PC-9 (cell line): ENCODE measurements around the gene BUB1B.

Source experiments
- EZH2 ChIP-seq: fragments of 200-600 bp; sonication (generic); IDR thresholded peaks from 2 replicates; pipeline ENCODE4 v1.8.0; 2017; ENCODE audit warnings: antibody characterized with exemption, low read depth
- TF ChIP-seq, protein P1 (sequence below): fragments of 200-600 bp; sonication (generic); conservative IDR thresholded peaks from 2 replicates; pipeline ENCODE4 v1.6.1; 2017; ENCODE audit warnings: mixed run types, antibody characterized with exemption, mild to moderate bottlenecking, moderate library complexity

DNA sequence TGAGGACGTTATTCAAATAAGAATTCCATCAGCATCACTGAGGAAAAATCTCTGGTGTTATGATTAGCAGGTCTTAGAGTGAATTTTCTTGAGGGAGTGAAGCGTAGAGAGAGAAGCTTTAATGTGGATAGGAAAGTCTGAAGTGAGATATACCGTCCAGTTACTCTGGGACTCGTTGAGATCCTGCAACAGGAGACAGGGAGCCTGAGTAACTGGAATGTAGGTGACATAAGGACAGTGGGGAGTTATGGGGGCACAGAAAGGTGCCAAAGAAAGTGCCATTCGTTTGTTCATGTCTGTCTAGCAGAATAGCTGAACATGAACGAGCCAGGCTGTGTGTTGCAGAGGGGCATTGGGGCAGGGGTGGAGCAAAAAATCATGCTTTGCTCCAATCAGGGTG is 9.4 kb upstream of the BUB1B start:
- TF ChIP-seq, protein P1, sequence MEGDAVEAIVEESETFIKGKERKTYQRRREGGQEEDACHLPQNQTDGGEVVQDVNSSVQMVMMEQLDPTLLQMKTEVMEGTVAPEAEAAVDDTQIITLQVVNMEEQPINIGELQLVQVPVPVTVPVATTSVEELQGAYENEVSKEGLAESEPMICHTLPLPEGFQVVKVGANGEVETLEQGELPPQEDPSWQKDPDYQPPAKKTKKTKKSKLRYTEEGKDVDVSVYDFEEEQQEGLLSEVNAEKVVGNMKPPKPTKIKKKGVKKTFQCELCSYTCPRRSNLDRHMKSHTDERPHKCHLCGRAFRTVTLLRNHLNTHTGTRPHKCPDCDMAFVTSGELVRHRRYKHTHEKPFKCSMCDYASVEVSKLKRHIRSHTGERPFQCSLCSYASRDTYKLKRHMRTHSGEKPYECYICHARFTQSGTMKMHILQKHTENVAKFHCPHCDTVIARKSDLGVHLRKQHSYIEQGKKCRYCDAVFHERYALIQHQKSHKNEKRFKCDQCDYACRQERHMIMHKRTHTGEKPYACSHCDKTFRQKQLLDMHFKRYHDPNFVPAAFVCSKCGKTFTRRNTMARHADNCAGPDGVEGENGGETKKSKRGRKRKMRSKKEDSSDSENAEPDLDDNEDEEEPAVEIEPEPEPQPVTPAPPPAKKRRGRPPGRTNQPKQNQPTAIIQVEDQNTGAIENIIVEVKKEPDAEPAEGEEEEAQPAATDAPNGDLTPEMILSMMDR = no peak
- no peak for TF ChIP-seq EZH2
